Measurements from ENCODE around the gene WDR88.
"Not testable (repeated sequence)": the region's sequence is repeated elsewhere in the genome, so short reads cannot be mapped to it uniquely, and the experiment has no call there.

WDR88 gene

DNA sequence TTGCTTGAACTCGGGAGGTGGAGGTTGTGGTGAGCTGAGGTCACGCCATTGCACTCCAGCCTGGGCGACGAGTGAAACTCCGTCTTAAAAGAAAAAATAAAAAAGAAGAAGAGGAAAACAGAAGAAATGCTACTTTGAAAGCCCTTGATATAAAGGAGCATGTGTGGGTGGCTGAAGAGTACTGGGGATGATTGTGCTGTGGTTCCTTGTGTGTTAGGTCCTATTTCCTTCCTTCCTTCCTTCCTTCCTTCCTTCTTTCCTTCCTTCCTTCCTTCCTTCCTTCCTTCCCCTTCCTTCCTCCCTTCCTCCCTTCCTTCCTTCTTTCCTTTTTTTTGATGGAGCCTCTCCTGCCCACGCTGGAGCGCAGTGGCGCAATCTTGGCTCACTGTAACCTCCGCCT, 14.3 kb downstream of the WDR88 start:
- Mint-ChIP-seq H3K9me3 (no peaks in the 10 kb centered on the region), H3K4me1 (ENCODE audit: low read depth) (peaks cover 19% of the 10 kb centered on the region), H3K4me3 (no peak overlapping the region), H3K36me3 (ENCODE audit: low read depth) (no peaks in the 10 kb centered on the region), H3K27ac (no peak overlapping the region), H3K27me3 (peaks cover 6% of the 10 kb centered on the region)
- intact Hi-C loops (cut with micrococcal nuclease) = no loop called here

GRCh38 chr19:33147538-33147937, 15.6 kb downstream of the WDR88 start:
- intact Hi-C loops (cut with micrococcal nuclease) = no loop called here
- Mint-ChIP-seq H3K4me1 (ENCODE audit: low read depth) (peaks cover 20% of the 10 kb centered on the region), H3K27ac (no peak overlapping the region), H3K9me3 (no peaks in the 10 kb centered on the region), H3K4me3 (no peak overlapping the region), H3K36me3 (ENCODE audit: low read depth) (no peaks in the 10 kb centered on the region), H3K27me3 (no peaks in the 10 kb centered on the region)

DNA sequence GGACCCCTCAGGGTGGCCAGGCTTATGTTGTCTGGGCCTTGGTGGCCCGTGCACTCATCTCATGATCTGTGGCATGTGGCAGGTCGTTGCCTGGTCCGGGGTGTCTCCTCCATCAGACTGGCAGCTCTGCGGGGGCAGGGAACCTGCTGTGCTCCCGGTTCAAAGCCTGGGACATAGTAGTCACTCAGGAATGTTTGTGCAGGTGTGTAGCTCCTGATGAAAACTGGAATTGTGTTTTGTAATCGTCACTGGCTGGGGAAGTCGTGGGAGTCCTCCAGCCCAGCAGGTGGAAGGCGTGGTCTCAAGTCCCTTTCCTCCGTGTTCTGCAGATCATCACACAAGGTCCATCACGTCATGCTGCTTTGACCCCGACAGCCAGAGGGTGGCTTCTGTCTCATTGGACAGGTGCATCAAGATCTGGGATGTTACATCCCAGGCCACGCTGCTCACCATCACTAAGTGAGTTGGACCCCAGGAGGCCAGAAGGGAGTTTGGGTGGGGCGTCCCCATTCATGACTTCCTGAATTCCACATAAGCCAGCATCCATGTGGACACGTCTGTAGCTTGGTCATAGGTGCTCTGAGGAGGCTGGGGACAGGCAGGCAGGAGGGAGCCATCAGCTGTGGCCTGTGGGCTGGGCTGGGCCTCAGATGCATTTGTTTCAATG, 19.1 kb downstream of the WDR88 start:
- H3K27ac Mint-ChIP-seq = no peak overlapping the region
- no peak overlapping the region for H3K4me3 Mint-ChIP-seq
- no peaks in the 10 kb centered on the region for H3K27me3 Mint-ChIP-seq
- no peaks in the 10 kb centered on the region for H3K9me3 Mint-ChIP-seq
- intact Hi-C loops (cut with micrococcal nuclease) = no loop called here
- peaks cover 15% of the 10 kb centered on the region for H3K4me1 Mint-ChIP-seq (ENCODE audit: low read depth)
- no peaks in the 10 kb centered on the region for H3K36me3 Mint-ChIP-seq (ENCODE audit: low read depth)

DNA sequence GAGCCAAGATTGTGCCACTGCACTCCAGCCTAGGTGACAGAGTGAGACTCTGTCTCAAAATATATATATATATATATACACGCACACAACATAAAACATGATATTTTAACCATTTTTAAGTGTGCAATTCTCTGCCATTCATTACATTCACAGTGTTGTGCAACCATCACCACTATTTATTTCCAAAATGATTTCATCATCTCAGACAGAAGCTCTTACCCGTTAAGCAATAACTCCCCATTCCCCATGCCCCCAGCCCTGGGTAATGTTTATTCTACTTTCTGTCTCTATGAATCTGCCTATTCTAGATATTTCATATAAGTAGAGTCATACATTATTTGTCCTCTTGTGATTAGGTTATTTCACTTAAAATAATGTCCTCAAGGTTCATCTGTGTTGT, 20.3 kb downstream of the WDR88 start:
- intact Hi-C loops (cut with micrococcal nuclease) = no loop called here
- Mint-ChIP-seq H3K4me1 (ENCODE audit: low read depth) (peaks cover 8% of the 10 kb centered on the region), H3K4me3 (no peak overlapping the region), H3K27ac (no peak overlapping the region), H3K9me3 (no peaks in the 10 kb centered on the region), H3K36me3 (ENCODE audit: low read depth) (no peaks in the 10 kb centered on the region), H3K27me3 (no peaks in the 10 kb centered on the region)

DNA sequence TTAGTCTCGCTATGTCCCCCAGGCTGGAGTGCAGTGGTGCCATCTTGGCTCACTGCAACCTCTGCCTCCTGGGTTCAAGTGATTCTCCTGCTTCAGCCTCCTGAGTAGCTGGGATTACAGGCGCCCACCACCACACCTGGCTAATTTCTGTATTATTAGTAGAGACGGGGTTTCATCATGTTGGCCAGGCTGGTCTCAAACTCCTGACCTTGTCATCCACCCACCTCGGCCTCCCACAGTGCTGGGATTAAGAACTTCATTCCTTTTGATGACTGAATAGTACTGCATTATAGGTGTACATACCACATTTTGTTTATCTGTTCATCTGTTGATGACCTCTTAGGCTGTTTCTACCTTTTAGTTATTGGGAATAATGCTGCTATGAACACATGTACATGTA, 20.7 kb downstream of the WDR88 start:
- intact Hi-C loops (cut with micrococcal nuclease); H3K27ac Mint-ChIP-seq; H3K9me3 Mint-ChIP-seq; H3K4me3 Mint-ChIP-seq; H3K27me3 Mint-ChIP-seq; H3K36me3 Mint-ChIP-seq (ENCODE audit: low read depth); H3K4me1 Mint-ChIP-seq (ENCODE audit: low read depth): not testable (repeated sequence)

DNA sequence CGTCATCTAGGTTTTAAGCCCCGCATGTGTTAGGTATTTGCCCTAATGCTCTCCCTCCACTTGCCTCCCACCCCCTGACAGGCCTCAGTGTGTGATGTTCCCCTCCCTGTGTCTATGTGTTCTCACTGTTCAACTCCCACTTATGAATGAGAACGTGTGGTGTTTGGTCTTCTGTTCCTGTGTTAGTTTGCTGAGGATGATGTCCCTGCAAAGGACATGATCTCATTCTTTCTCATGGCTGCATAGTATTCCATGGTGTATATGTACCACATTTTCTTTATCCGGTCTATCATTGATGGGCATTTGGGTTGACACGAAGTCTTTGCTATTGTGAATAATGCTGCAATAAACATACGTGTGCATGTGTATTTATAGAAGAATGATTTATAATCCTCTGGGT, 22.4 kb downstream of the WDR88 start:
- H3K27ac Mint-ChIP-seq; H3K36me3 Mint-ChIP-seq (ENCODE audit: low read depth); intact Hi-C loops (cut with micrococcal nuclease); H3K4me3 Mint-ChIP-seq; H3K27me3 Mint-ChIP-seq; H3K9me3 Mint-ChIP-seq: not testable (repeated sequence)
- H3K4me1 Mint-ChIP-seq (ENCODE audit: low read depth) = peaks cover 16% of the 10 kb centered on the region

DNA sequence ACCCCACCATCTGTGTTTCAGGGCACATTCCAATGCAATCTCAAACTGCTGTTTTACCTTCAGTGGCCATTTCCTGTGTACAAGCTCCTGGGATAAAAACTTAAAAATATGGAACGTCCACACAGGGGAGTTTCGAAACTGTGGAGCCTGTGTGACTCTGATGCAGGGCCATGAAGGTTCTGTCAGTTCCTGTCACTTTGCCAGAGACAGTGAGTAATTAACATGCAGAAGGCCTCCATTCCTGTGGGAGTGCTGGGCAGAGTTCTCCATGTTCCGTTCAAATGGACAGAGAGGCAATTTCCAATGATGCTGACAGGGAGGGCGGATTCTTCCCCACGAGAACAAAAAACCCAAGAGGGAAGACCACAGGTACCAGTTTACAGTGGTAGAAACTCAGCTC, 24.4 kb downstream of the WDR88 start:
- intact Hi-C loops (cut with micrococcal nuclease) = no loop called here
- H3K9me3 Mint-ChIP-seq = no peaks in the 10 kb centered on the region
- no peak overlapping the region for H3K27ac Mint-ChIP-seq
- H3K27me3 Mint-ChIP-seq = no peaks in the 10 kb centered on the region
- H3K36me3 Mint-ChIP-seq (ENCODE audit: low read depth) = no peaks in the 10 kb centered on the region
- H3K4me1 Mint-ChIP-seq (ENCODE audit: low read depth) = peaks cover 27% of the 10 kb centered on the region
- no peak overlapping the region for H3K4me3 Mint-ChIP-seq

- Mint-ChIP-seq H3K9me3 (no peaks in the 10 kb centered on the region), H3K36me3 (ENCODE audit: low read depth) (no peaks in the 10 kb centered on the region), H3K4me1 (ENCODE audit: low read depth) (peaks cover 31% of the 10 kb centered on the region), H3K27ac (no peak overlapping the region), H3K4me3 (no peak overlapping the region), H3K27me3 (no peaks in the 10 kb centered on the region)
- intact Hi-C loops (cut with micrococcal nuclease) = no loop called here
Observed at GRCh38 chr19:33157906-33158305, 26.0 kb downstream of the WDR88 start.

DNA sequence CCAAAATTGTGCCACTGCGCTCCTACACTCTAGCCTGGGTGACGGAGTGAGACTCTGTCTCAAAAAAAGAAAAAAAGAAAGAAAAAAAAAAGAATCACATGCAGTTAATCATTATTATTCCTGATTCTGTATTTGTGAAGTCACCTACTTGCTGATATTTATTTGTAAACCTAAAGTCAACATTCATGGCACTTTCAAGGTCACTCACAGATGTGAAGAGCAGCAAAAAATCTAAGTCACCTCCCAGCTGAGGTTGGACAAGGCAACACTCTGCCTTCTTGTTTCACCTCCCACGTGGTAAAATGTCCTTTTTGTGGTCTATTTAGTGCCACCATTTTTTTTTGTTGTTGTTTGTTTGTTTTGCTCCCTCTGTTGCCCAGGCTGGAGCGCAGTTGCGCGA, 26.5 kb downstream of the WDR88 start:
- Mint-ChIP-seq H3K27ac (no peak overlapping the region), H3K27me3 (no peaks in the 10 kb centered on the region), H3K36me3 (ENCODE audit: low read depth) (no peaks in the 10 kb centered on the region), H3K4me3 (no peak overlapping the region), H3K9me3 (no peaks in the 10 kb centered on the region), H3K4me1 (ENCODE audit: low read depth) (peaks cover 31% of the 10 kb centered on the region)
- intact Hi-C loops (cut with micrococcal nuclease) = no loop called here

- Mint-ChIP-seq H3K27me3 (no peaks in the 10 kb centered on the region), H3K36me3 (ENCODE audit: low read depth) (no peaks in the 10 kb centered on the region), H3K4me1 (ENCODE audit: low read depth) (peaks cover 31% of the 10 kb centered on the region), H3K27ac (no peak overlapping the region), H3K4me3 (no peak overlapping the region), H3K9me3 (no peaks in the 10 kb centered on the region)
- intact Hi-C loops (cut with micrococcal nuclease) = no loop called here
Observed at GRCh38 chr19:33159149-33159548, 27.2 kb downstream of the WDR88 start.

GRCh38 chr19:33159893-33160292, 28.0 kb downstream of the WDR88 start:
- Mint-ChIP-seq H3K4me1 (ENCODE audit: low read depth) (peaks cover 31% of the 10 kb centered on the region), H3K4me3 (no peak overlapping the region)
- intact Hi-C loops (cut with micrococcal nuclease) = no loop called here

DNA sequence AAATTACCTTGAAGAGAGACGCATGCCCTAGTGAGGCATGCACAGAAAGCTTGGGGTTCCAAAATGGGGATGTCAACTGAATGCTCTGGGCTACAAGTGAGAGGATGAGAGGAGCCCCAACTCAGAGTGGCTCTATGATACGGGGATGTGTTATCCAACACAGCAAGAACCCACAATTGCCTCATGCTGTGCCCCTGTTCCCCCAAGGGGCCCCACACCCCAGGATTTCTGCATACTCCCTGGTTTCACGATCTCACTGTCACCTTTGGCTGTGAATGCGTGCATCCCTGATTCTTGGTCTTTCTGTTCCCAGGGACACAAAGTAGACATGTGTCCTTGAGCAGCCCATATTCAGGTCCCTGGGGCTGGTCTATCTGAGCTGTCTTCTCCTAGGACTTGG, 29.3 kb downstream of the WDR88 start:
- no peaks in the 10 kb centered on the region for H3K36me3 Mint-ChIP-seq (ENCODE audit: low read depth)
- H3K27ac Mint-ChIP-seq = no peak overlapping the region
- no peaks in the 10 kb centered on the region for H3K27me3 Mint-ChIP-seq
- no peak overlapping the region for H3K4me3 Mint-ChIP-seq
- no peaks in the 10 kb centered on the region for H3K9me3 Mint-ChIP-seq
- H3K4me1 Mint-ChIP-seq (ENCODE audit: low read depth) = peaks cover 31% of the 10 kb centered on the region
- intact Hi-C loops (cut with micrococcal nuclease) = no loop called here

More at GRCh38 chr19:33159893-33160292, 28.0 kb downstream of the WDR88 start:
- Mint-ChIP-seq H3K27ac (no peak overlapping the region), H3K27me3 (no peaks in the 10 kb centered on the region), H3K36me3 (ENCODE audit: low read depth) (no peaks in the 10 kb centered on the region), H3K9me3 (no peaks in the 10 kb centered on the region)

GRCh38 chr19:33163481-33163880, 31.6 kb downstream of the WDR88 start:
- Mint-ChIP-seq H3K4me1 (ENCODE audit: low read depth) (peaks cover 24% of the 10 kb centered on the region), H3K9me3 (peaks cover 14% of the 10 kb centered on the region)

DNA sequence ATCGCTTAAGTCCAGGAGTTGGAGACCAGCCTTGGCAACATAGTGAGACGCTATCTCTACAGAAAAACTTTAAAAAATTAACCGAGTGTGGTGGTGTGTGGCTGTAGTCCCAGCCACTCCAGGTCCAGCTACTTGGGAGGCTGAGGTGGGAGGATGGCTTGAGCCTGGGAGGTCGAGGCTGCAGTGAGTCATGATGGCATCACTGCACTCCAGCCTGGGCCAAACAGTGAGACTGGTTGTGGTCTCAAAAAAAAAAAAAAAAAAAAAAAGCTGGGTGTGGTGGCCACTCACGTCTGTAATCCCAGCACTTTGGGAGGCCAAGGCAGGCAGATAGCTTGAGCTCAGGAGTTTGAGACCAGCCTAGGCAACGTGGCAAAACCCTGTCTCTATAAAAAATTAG, 34.1 kb downstream of the WDR88 start:
- not testable (repeated sequence) for H3K27me3 Mint-ChIP-seq

More at GRCh38 chr19:33163481-33163880, 31.6 kb downstream of the WDR88 start:
- H3K36me3 Mint-ChIP-seq (ENCODE audit: low read depth) = peaks cover 7% of the 10 kb centered on the region
- intact Hi-C loops (cut with micrococcal nuclease) = no loop called here
- H3K27me3 Mint-ChIP-seq = no peaks in the 10 kb centered on the region
- no peak overlapping the region for H3K4me3 Mint-ChIP-seq
- H3K27ac Mint-ChIP-seq = no peak overlapping the region

DNA sequence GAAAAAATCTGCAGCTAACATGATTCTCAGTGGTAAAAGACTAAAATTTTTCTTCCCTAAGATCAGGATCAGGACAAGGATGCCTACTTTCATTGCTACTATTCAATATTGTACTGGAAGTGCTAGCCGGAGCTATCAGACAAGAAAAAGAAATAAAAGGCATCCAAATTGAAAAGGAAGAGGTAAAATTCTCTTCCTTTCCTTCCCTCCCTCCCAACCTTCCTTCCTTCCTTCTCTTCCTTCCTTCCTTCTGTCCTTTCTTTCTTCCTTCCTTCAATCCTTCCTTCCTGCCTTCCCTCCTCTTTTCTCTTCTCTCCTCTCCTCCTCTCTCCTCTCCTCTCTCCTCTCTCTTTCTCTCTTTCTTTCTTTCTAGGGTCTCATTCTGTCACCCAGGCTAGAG, 35.5 kb downstream of the WDR88 start:
- intact Hi-C loops (cut with micrococcal nuclease) = no loop called here
- no peak overlapping the region for H3K4me3 Mint-ChIP-seq
- H3K9me3 Mint-ChIP-seq = peaks cover 20% of the 10 kb centered on the region
- peaks cover 7% of the 10 kb centered on the region for H3K36me3 Mint-ChIP-seq (ENCODE audit: low read depth)
- no peak overlapping the region for H3K27ac Mint-ChIP-seq
- H3K27me3 Mint-ChIP-seq = no peaks in the 10 kb centered on the region
- H3K4me1 Mint-ChIP-seq (ENCODE audit: low read depth) = peaks cover 3% of the 10 kb centered on the region

More for the DNA sequence above, 34.1 kb downstream of the WDR88 start:
- Mint-ChIP-seq H3K9me3 (peaks cover 20% of the 10 kb centered on the region), H3K4me1 (ENCODE audit: low read depth) (peaks cover 11% of the 10 kb centered on the region)
- H3K36me3 Mint-ChIP-seq (ENCODE audit: low read depth); H3K4me3 Mint-ChIP-seq; H3K27ac Mint-ChIP-seq; intact Hi-C loops (cut with micrococcal nuclease): not testable (repeated sequence)
